GM12865 (cell line): ENCODE measurements around the gene ZFYVE28.

ENCODE experiments used
- DNase-seq: peaks from one replicate; pipeline ENCODE4 v3.0.0; 2010; ENCODE audit warnings: low read depth
- H3K4me3 ChIP-seq: 2 replicates; pipeline ENCODE4 v1.5.1; 2011; ENCODE audit warnings: mild to moderate bottlenecking, low read depth, low read length, control low read depth
- CTCF ChIP-seq: IDR thresholded peaks from 2 replicates; pipeline ENCODE4 v1.5.1; 2011; ENCODE audit warnings: low read length, control low read depth, low read depth, inconsistent platforms; ENCODE audit not compliant: insufficient read depth; ENCODE audit errors: missing control alignments

Gene ZFYVE28

GRCh38 chr4:2336659-2337058 is 81.8 kb downstream of the ZFYVE28 start:
- TF ChIP-seq CTCF, result no peak
- no peak for DNase-seq
- H3K4me3 ChIP-seq, result no peak overlapping the region

DNA sequence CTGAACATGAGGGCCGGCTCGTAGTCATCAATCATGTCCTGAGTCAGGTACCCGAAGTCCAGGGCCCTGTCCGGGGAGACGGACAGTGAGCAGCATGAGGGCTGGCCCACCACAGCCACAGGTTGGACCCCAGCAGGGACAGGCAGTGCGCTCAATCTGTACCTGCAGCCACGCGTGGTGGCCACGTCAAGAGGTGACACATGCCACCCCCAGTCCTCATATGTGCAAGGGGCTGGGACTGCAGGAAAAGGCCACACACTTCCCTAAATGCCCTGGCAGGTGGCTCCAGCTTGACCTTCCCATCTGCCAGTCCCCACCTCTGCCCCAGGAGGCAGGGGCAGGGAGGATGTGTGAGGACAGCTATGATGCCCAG is 82.7 kb downstream of the ZFYVE28 start:
- no peak for DNase-seq
- H3K4me3 ChIP-seq, result no peak overlapping the region
- no peak for TF ChIP-seq CTCF

- no peak for TF ChIP-seq CTCF
- DNase-seq, result no peak
These were observed 83.4 kb downstream of the ZFYVE28 start for GRCh38 chr4:2334826-2335728.

GRCh38 chr4:2333916-2334644 is 84.4 kb downstream of the ZFYVE28 start:
- no peak overlapping the region for H3K4me3 ChIP-seq
- DNase-seq, result no peak
- TF ChIP-seq CTCF, result no peak

More at GRCh38 chr4:2334826-2335728, 83.4 kb downstream of the ZFYVE28 start:
- H3K4me3 ChIP-seq, result no peak overlapping the region

DNA sequence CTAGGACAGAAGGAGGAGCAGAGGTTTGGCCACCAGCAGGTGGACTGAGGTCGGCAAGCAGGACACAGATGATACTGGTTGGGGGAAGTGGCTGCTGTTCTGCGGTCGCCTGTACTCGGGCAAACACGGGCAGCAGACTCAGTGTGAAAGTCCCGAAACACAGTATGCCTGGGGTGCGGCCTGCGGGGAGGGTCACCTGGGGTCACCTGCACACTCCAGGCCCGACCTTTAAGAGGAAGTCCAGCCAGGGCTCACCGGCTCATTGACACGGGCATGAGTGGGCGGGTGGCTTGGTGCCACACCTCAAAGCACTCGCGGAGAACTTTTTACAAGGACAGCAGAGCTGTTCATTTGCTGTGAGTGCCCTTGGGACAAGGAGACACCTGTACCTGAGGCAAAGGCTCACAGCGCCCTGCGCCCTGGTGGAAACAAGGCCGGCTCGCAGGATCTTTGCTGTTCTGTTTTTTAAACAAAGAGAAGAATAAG is 85.0 kb downstream of the ZFYVE28 start:
- no peak overlapping the region for H3K4me3 ChIP-seq
- no peak for TF ChIP-seq CTCF
- DNase-seq, result peak; percentile 80

GRCh38 chr4:2332976-2333319 is 85.5 kb downstream of the ZFYVE28 start:
- TF ChIP-seq CTCF, result no peak

More at GRCh38 chr4:2332976-2333319, 85.5 kb downstream of the ZFYVE28 start:
- H3K4me3 ChIP-seq, result no peak overlapping the region
- no peak for DNase-seq
